OCI-LY7 (cell line): ENCODE data around the gene FRAS1.

Experiments used
- EZH2phosphoT487 ChIP-seq: fragments of 200-600 bp; sonication (generic); IDR thresholded peaks from 2 replicates; pipeline ENCODE4 v1.6.1; 2018; ENCODE audit warnings: low read depth, borderline replicate concordance, mild to moderate bottlenecking, mixed run types, antibody characterized with exemption, low read length, moderate library complexity, mixed read lengths
- TF ChIP-seq, protein P1 (sequence below): fragments of 200-600 bp; sonication (generic); conservative IDR thresholded peaks from 2 replicates; pipeline ENCODE4 v1.5.1; 2014; ENCODE audit warnings: mild to moderate bottlenecking, antibody characterized with exemption, low read length, moderate library complexity, mixed read lengths

DNA sequence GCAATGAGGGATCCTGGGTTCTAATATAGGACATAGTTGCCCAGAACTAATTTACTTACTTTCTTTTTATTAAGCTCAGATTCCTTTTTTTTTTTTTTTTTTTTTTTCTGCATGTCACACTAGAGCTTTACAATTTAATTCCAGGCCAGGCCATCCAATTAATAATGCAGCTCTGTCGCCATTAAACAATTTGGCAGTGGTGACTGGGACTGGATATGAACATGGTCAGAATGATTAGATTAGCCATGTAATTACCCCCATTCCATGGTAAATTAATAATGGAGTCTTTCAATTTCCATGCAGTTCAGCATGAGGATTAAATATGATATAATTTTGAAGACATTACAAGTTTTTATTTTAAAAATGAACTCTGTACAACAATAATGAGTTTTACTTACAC lies 267.5 kb downstream of the FRAS1 start:
- TF ChIP-seq, protein P1, sequence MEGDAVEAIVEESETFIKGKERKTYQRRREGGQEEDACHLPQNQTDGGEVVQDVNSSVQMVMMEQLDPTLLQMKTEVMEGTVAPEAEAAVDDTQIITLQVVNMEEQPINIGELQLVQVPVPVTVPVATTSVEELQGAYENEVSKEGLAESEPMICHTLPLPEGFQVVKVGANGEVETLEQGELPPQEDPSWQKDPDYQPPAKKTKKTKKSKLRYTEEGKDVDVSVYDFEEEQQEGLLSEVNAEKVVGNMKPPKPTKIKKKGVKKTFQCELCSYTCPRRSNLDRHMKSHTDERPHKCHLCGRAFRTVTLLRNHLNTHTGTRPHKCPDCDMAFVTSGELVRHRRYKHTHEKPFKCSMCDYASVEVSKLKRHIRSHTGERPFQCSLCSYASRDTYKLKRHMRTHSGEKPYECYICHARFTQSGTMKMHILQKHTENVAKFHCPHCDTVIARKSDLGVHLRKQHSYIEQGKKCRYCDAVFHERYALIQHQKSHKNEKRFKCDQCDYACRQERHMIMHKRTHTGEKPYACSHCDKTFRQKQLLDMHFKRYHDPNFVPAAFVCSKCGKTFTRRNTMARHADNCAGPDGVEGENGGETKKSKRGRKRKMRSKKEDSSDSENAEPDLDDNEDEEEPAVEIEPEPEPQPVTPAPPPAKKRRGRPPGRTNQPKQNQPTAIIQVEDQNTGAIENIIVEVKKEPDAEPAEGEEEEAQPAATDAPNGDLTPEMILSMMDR = no peak
- TF ChIP-seq EZH2phosphoT487 = no peak
